COR-L47 (cell line): ENCODE measurements around the gene CNFN.
A peak's percentile ranks its signal among the peaks of the same experiment; 100 is the strongest.

Experiments used
- DNase-seq: peaks from one replicate; lab custom pipeline; 2025; lab: John Stamatoyannopoulos, UW

CNFN gene

GRCh38 chr19:42375415-42376176 lies 14.5 kb downstream of the CNFN start:
- no peak for DNase-seq

- no peak for DNase-seq
Measured at GRCh38 chr19:42374826-42375376, 15.2 kb downstream of the CNFN start.

- no peak for DNase-seq
Measured at GRCh38 chr19:42370626-42371175, 19.4 kb downstream of the CNFN start.

GRCh38 chr19:42370068-42370520 lies 20.0 kb downstream of the CNFN start:
- peak; percentile 8 for DNase-seq

GRCh38 chr19:42369433-42370067 lies 20.5 kb downstream of the CNFN start:
- no peak for DNase-seq

GRCh38 chr19:42368765-42369164 lies 21.3 kb downstream of the CNFN start:
- no peak for DNase-seq

GRCh38 chr19:42368360-42368759 lies 21.7 kb downstream of the CNFN start:
- no peak for DNase-seq

- no peak for DNase-seq
Measured at GRCh38 chr19:42367929-42368328, 22.2 kb downstream of the CNFN start.

GRCh38 chr19:42366673-42367072 lies 23.4 kb downstream of the CNFN start:
- no peak for DNase-seq

- DNase-seq = no peak
Measured at GRCh38 chr19:42363614-42364346, 26.3 kb downstream of the CNFN start.

- DNase-seq = no peak
Measured at GRCh38 chr19:42362891-42363440, 27.1 kb downstream of the CNFN start.

- no peak for DNase-seq
Measured at GRCh38 chr19:42362342-42362741, 27.8 kb downstream of the CNFN start.

GRCh38 chr19:42361545-42361910 lies 28.6 kb downstream of the CNFN start:
- no peak for DNase-seq

GRCh38 chr19:42360787-42361544 lies 29.1 kb downstream of the CNFN start:
- no peak for DNase-seq

- DNase-seq = no peak
Measured at GRCh38 chr19:42357290-42357689, 32.8 kb downstream of the CNFN start.

- DNase-seq = no peak
Measured at GRCh38 chr19:42356686-42357085, 33.4 kb downstream of the CNFN start.

- no peak for DNase-seq
Measured at GRCh38 chr19:42355896-42356295, 34.2 kb downstream of the CNFN start.

GRCh38 chr19:42353341-42354015 lies 36.6 kb downstream of the CNFN start:
- DNase-seq = no peak

GRCh38 chr19:42352301-42353259 lies 37.5 kb downstream of the CNFN start:
- DNase-seq = peak; percentile 89
